Esophagus muscularis mucosa (tissue), 3 donors: ENCODE measurements around the gene ACSF3.

Source experiments
- POLR2A ChIP-seq: fragments of 450-650 bp; IDR thresholded peaks from one replicate; pipeline ENCODE4 v1.6.1; 2017; ENCODE audit warnings: antibody characterized with exemption, moderate library complexity, mild to moderate bottlenecking, low read depth
- TF ChIP-seq, protein P1 (sequence below), 3 experiments: fragments of 200-600 bp in 2 of 3; fragments of 450-650 bp in 1 of 3; sonication (generic) in 2 of 3; IDR thresholded peaks; one replicate each; pipeline ENCODE4 v1.5.1; 2017 to 2019; ENCODE audit warnings: antibody characterized with exemption in 3 of 3, mild to moderate bottlenecking in 2 of 3, moderate library complexity in 1 of 3

DNA sequence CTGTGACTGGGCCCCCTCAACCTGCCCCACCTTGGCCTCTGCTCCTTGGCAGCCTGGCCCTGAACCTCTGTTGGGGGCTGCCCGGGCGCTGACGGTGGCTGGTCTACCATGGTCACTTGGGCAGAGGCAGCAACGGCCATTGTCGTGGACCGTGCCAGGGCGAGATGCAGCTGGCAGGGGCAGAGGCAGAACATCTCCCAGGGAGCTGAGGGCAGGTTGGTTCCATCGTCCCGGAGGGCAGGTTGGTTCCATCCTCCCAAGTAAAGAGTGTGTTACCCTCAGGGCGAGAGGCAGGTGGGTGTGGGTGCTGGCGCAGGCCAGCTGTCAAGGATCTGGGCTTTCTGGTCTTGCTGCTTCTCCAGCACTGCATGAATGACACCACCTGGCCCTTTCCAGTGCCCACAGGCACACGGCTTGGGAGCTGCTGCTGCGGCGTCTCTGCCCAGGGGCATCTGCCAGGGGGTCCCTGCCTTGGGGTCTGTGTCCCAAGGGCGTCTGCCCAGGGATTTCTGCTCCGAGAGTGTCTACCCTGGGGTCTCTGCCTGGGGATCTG is 12.0 kb downstream of the ACSF3 start:
- TF ChIP-seq, protein P1, sequence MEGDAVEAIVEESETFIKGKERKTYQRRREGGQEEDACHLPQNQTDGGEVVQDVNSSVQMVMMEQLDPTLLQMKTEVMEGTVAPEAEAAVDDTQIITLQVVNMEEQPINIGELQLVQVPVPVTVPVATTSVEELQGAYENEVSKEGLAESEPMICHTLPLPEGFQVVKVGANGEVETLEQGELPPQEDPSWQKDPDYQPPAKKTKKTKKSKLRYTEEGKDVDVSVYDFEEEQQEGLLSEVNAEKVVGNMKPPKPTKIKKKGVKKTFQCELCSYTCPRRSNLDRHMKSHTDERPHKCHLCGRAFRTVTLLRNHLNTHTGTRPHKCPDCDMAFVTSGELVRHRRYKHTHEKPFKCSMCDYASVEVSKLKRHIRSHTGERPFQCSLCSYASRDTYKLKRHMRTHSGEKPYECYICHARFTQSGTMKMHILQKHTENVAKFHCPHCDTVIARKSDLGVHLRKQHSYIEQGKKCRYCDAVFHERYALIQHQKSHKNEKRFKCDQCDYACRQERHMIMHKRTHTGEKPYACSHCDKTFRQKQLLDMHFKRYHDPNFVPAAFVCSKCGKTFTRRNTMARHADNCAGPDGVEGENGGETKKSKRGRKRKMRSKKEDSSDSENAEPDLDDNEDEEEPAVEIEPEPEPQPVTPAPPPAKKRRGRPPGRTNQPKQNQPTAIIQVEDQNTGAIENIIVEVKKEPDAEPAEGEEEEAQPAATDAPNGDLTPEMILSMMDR (IDR thresholded peaks at IDR 0.05): no peak
- no peak for TF ChIP-seq POLR2A
